Fibroblast of mammary gland (primary cell): ENCODE data around the gene CLDN5.

Experiments used
- DNase-seq: peaks from one replicate; pipeline ENCODE4 v3.0.0-alpha.2; 2010; ENCODE audit warnings: low read depth
- H3K4me3 ChIP-seq: 2 replicates; pipeline ENCODE4 v1.5.1; 2011; ENCODE audit warnings: low read depth, mild to moderate bottlenecking, low read length, moderate library complexity; ENCODE audit not compliant: control insufficient read depth
- CTCF ChIP-seq: conservative IDR thresholded peaks from 2 replicates; pipeline ENCODE4 v1.5.1; 2011; ENCODE audit warnings: low read depth, low read length, inconsistent platforms; ENCODE audit not compliant: control insufficient read depth, insufficient read depth

CLDN5 gene

GRCh38 chr22:19506212-19506611, 18.0 kb downstream of the CLDN5 start:
- TF ChIP-seq CTCF = no peak
- DNase-seq = no peak
- H3K4me3 ChIP-seq = no peak overlapping the region

- no peak for DNase-seq
- no peak for TF ChIP-seq CTCF
- no peak overlapping the region for H3K4me3 ChIP-seq
Measured at GRCh38 chr22:19505735-19506126, 18.5 kb downstream of the CLDN5 start.

GRCh38 chr22:19504900-19505734, 19.1 kb downstream of the CLDN5 start:
- TF ChIP-seq CTCF = no peak
- no peak for DNase-seq
- H3K4me3 ChIP-seq = no peak overlapping the region

- DNase-seq = no peak
Measured at GRCh38 chr22:19503869-19504268, 20.3 kb downstream of the CLDN5 start.

GRCh38 chr22:19503367-19503766, 20.8 kb downstream of the CLDN5 start:
- H3K4me3 ChIP-seq = no peak overlapping the region
- no peak for TF ChIP-seq CTCF
- DNase-seq = no peak

More at GRCh38 chr22:19503869-19504268, 20.3 kb downstream of the CLDN5 start:
- no peak for TF ChIP-seq CTCF
- H3K4me3 ChIP-seq = no peak overlapping the region

- no peak for TF ChIP-seq CTCF
- no peak for DNase-seq
- no peak overlapping the region for H3K4me3 ChIP-seq
Measured at GRCh38 chr22:19501897-19502447, 22.2 kb downstream of the CLDN5 start.
